GM10847 (cell line): ENCODE data around the gene FSD1L.

Source experiments
- POLR2A ChIP-seq: IDR thresholded peaks from 2 replicates; pipeline ENCODE4 v1.6.1; 2011; ENCODE audit not compliant: insufficient read length; ENCODE audit errors: extremely low read depth

Gene FSD1L

DNA sequence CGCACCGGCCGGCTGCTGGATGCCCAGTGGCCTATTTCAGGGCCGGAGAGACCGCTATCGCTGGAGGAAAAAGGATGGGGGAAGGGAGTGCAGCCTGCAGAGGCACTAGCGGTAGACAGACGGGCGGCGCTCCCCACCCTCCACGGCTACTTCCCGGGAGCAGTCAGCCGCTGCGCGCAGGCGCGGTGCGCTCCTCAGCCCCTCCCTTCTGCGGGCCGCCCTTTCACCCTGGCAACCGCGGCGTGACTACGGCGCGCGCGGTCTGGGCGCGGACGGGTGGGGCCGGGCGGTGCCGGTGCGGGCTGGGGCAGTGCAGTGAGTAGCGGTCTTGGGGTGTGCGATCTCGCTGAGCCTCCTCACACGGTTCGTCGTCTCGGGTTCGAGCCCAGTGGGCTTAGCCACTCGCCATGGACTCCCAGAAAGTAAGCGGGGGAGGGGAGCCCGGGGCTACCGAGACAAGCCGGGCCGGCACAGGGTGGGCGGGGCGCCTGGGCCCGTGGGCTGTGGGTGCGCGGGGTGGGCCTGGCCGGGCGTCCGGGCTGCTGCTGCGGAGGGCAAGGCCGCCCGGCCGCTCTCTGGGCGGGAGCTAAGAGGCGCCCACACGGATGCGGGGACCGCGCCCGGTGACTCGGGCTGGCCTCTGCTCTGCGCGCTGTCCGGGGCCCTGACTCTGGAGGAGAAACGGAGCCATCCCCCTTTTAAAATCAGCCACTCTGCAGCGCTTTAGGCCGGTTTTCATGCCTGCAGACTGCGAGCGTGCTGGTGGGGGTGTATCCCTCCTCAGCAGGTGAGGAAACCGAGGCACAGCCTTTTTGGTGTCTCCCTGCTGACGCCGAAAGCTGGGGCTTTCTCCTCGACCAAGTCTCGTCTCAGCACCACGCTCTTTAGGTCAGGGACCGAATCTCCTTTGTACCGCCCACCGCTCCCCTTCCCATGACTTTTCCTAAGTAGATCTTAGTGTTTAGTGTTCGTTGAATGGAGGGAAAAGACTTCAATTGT is at the start of gene FSD1L:
FSD1L (plus strand) TSS at position 221 of the 999 bp plus-strand sequence; CDS start at position 408, 187 bp downstream.
- TF ChIP-seq POLR2A = peak; percentile 59

DNA sequence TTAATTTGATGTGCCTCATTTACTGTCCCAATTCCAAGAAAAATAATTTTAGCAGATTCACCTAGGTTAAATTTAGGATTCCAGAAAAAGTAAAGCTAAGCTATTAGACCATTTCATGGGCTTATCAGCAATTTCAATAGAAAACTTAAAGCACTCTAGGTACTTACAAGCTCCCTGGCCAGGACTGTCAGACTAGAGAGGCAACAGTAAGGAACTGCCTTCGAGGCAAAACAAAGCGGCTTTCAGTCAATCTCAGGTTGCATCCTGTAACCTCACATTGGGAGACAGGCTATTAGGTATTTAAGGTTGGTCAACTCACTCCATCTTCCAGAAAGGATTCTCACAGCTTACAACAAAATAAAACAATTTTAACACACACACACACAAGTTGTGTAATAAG is 48.7 kb upstream of the FSD1L start:
- no peak for TF ChIP-seq POLR2A

DNA sequence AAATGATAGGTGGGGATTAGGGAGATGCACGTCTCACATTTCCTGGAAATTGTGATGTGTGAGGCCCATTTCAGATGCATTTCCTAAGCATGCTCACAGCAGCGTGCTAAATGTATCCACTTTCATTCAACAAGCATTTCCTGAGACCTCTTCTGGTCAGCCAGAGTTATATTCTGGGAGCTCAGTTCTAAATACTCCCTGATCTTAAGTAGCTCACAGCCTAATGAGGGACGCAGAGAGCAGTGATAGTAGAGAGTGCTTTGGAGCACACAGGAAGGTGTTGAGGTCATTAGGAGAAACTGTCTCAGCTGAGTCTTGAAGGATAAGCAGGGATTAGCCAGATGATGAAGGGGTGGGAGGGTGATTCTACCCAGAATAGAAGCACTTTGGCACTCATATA is 46.2 kb upstream of the FSD1L start:
- no peak for TF ChIP-seq POLR2A

DNA sequence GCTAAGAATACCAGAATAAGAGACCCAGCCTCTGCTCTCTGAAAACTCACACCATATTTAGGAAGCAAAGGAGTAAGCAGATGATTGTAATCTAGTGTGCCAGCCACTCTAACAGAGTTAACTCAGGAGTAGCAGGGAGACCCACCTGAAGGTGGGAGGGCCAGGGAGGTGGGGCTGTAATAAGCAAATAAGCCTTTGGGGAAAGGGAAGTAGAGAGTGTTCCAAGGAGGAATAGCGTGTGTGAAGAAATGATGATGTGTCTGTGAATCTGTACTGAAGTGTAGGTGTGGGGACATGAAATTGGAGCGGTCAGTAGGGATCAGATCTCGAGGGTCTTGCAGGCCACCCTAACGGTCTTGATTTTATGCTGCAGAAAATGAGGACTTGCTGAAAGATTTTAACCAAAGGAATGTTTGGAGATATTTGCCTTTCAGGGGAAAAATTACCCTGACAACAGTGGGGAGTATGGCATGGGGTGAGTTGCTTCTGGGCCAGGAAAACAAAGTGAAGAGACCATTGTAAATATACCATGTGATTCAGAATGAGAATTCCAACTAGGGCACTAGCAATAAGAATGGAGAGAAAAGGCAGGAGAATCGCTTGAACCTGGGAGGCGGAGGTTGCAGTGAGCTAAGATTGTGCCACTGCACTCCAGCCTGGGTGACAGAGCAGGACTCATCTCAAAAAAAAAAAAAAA is 44.1 kb upstream of the FSD1L start:
- TF ChIP-seq POLR2A = no peak

DNA sequence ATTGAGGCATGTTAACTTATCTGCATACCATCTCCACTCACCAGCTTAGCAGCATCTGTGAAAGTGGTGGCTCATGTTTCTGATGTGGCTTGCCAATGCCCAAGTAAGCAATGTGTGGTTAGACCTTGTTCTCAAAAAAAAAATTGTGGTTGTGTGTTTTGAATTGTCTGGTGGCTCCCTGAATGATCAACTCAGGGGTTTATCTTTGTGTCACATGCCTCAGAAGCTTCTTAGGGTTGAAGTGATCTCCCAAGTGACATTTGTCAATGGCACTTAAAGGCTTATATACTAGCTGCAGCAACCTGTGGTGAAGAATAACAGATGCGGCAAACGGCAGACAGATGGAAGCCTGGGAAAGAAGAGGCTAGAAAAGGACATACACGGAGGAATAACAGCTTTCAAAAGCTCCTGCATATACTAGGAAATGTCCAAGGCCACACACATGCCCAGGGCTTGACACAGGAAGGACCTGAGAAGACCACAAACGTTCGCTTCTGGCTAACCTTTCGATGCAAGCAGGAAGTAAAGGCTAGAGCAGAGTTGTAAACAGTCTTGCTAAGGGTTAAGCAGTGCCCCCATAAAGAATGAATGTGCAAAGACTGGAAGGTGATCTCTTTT is 42.2 kb upstream of the FSD1L start:
- TF ChIP-seq POLR2A = no peak

DNA sequence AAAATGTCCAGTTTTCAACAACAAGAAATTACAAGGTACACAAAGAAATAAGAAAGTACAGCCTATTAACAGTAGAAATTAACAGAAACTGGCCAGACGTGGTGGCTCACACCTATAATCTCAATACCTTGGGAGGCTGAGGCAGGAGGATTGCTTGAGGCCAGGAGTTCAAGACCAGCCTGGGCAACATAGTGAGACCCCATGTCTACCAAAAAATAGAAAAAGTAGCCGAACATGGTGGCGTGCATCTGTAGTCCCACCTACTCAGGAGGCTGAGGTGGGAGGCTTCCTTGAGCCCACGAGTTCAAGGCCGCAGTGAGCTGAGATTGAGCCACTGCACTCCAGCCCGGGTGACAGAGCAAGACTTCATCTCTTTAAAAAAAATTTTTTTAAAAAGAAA is 41.5 kb upstream of the FSD1L start:
- TF ChIP-seq POLR2A = no peak

DNA sequence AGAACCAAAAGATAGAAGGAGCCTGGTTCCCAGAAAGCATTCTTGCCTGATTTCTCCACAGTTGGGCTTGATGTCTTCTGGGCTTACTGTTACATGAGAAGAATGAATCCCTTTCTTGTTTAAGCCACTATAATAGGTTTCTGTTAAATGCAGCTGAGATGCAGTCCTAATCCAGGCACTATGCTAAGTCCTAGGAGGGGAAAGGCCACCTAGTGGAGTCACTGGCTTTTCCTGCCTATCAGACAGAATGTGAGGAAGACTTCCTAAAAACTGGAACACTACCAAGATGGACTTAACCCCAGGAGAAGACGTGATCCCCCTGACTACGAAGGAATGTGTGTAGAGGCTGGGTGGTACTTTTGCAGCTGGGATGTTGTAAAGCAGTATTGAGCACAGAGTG is 34.3 kb upstream of the FSD1L start:
- no peak for TF ChIP-seq POLR2A

DNA sequence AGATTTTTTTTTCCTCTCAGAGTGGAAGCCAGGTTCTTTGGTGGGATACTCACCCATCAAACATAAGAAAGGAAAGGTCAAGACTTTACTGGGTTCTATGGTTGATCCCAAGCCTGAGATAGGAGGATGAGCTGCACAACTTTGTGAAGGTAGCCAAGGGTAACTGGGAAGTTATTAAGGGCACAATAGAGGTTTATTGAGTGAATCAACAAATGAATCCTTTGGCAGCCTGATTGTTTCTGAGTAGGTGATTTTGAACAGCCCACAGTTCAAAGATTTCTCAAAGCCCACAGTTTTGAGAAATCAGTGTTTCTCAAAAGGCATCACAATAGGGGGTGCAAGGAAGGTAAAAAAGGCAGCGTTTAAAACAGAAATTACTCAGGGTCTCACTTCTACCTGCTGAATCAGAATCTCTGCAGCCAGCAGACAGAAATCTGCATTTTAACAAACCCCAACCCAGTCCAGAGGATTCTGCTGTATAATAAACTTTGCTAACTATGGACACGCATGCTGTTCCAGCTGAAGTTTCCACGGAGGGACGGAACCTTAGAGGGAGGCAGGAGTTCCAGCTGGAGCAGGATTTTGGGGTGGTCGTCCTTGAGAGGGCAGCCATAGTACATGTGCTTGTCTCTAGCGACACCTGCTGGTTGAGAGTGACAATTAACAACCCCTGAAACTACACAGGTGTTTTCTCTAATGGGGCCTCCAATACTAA is 32.7 kb upstream of the FSD1L start:
- no peak for TF ChIP-seq POLR2A

DNA sequence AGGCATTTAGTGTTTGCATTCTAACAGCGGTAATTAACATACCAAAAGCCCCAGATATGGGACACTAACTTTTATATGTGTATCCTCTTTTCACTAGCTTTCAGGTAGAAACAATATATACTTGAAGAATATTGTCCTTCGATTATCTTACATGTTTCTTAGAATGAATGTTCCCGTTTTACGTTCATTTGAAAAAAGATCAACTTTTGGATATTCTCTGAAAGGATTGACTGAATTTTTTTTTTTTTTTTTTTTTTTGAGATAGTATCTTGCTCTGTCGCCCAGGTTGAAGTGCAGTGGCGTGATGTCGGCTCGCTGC is 32.2 kb upstream of the FSD1L start:
- no peak for TF ChIP-seq POLR2A

DNA sequence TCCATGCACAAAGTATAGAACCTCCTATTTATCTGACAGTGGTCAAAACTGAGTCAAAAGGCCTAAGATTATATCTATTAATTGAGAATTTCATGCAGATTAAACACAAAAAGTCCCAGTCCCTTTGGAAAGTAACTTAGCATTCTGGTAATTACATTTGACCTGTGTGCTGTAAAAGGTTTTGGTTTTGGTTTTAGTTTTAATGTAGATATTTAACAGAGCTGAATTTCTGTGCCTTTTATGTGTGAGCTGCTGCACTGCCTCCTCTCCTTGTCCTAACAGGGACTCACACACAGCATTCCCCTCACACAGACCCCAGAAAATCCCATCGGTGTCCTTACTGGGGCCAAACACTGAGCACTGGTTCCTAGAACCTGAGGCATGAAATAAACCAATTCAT is 31.0 kb upstream of the FSD1L start:
- no peak for TF ChIP-seq POLR2A

DNA sequence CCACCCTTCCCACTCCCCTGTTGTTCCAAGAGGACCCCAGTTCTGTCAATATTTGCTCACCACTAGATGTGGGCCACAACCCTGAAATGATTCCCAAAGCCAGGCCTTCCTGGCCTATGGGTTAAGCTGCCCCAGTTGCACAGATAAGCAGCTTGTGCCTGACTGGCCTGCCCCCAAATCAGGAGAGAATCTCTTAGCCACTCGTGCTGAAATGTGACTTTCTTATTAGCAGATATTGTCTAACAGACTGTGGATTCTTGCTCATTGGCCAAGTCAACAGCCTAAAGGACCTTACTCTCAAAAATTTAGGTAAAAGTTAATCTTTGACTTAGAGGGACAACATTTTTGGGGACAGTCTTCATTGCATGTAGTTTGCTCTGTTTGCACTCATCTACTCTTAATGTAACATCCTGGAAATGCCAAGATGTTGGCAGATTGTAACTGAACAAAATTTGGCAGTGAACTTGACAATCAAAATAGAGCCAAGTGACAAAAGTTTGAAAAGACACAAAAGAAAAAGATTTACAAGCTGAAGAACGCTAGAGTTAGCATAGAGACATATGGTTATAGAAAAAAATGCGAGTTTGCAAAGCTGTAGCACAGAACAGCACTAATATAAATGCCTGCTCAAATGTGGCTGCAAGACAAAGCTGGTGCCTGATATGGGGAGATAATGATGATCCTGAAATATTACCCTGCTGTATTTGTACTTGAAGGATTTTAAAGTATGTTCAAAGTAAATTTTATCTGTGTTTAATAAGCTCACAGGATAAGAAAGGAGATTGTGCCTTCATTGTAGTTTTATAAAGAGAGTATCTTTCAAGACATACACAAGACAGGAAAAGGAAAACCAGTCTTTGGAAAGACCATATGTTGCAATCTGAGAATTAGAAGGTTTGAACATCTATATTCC is 29.0 kb upstream of the FSD1L start:
- TF ChIP-seq POLR2A = no peak

DNA sequence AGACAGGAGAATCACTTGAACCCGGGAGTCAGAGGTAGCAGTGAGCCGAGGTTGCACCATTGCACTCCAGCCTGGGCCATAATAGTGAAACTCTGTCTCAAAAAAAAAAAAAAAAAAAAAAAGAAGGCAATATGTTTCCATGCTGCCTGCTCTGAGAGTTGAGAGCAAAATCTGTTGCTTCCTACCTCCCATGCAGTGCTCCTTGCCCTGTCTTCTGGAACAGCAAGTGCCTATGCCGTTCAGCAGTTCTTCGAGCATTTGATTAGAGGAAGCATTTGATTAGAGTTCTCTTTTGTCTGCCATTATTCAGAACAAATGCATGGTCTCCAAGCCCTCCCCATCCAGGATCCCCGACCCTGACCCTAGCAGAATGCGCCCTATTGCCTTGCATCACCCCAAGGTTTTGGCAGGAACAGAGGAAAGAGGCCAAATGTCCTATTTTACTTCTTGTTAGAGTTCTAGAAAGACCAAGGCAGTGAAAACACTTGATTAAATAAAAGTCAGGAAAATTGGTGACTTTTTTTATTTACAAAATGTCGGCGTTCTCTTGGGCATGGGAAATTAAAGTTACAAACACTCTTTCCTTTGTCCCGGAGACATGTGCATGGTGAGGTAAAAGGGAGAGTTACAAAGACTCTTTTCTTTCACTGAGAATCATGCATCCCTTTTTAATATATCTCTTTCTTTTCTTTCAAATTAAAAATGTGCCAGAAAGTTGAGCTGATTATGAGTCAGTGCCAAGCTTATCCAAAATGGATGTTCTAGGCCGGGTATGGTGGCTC is 27.8 kb upstream of the FSD1L start:
- no peak for TF ChIP-seq POLR2A

DNA sequence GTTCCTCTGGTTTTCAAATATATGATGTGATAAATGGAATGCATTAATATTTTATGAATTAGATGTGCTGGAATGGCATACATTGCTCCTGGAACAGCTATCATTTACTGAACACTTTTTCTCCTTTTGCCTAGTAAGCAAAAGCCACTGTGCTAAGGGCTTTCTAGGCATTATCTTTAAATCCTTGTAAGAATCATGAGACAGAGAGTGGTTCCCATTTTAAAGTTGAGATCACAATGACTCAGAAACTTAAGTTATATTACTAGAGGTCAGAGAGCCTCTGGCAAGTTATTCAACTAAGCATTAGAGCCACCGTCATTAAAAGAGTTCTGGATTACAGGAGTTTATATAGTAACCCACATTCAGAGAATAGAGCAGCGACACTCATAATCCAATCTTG is 26.7 kb upstream of the FSD1L start:
- TF ChIP-seq POLR2A = no peak

DNA sequence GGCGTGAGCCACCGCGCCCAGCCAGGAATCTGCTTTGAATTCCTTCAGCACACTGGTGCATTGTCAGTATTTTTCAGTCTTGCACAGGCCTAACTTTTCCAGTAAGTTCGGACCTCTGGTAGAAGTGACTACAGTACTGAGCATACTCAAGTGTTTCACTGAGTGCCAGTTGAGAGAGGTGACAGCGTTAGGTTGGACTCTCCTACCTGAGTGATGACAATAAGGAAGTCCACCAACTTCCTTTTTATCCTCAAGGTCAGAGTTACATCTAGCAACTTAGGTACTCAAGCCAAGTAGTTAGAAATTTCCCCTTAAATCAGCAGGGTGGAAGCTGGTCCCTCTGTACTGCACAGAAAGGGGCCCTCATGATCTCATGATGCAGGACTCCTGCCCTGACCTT is 26.0 kb upstream of the FSD1L start:
- no peak for TF ChIP-seq POLR2A
